BLaER1 treated with 17β-estradiol and CSF1 and Interleukin-3, amounts not matched to agents 10 nM and 100 nM (cell line): ENCODE measurements around the gene MEGF9.

Experiments
- H3K27ac ChIP-seq, 11 experiments: shearing (Covaris generic); formaldehyde crosslinking; 2 replicates each; pipeline ENCODE4 v1.8.1; 2022
- H3K27me3 ChIP-seq, 11 experiments: shearing (Covaris generic); formaldehyde crosslinking; 2 replicates each; pipeline ENCODE4 v1.8.1; 2022
- H3K36me3 ChIP-seq, 11 experiments: shearing (Covaris generic); formaldehyde crosslinking; 2 replicates each; pipeline ENCODE4 v1.8.1; 2022
- H3K4me1 ChIP-seq, 10 experiments: shearing (Covaris generic); formaldehyde crosslinking; 2 replicates each; pipeline ENCODE4 v1.8.1; 2022
- H3K4me2 ChIP-seq, 11 experiments: shearing (Covaris generic); formaldehyde crosslinking; 2 replicates each; pipeline ENCODE4 v1.8.1; 2022
- H3K4me3 ChIP-seq, 10 experiments: shearing (Covaris generic); formaldehyde crosslinking; 2 replicates each; pipeline ENCODE4 v1.8.1; 2022
- H3K9ac ChIP-seq, 11 experiments: shearing (Covaris generic); formaldehyde crosslinking; 2 replicates each; pipeline ENCODE4 v1.8.1; 2022
- H3K9me3 ChIP-seq, 11 experiments: shearing (Covaris generic); formaldehyde crosslinking; replicated peaks in 1 of 11; 2 replicates each; pipeline ENCODE4 v1.8.1; 2022
- H4K20me1 ChIP-seq, 11 experiments: shearing (Covaris generic); formaldehyde crosslinking; 2 replicates each; pipeline ENCODE4 v1.8.1; 2022
- Cebpa-rat ChIP-seq, 11 experiments: shearing (Covaris generic); IDR thresholded peaks; 2 replicates each; pipeline ENCODE4 v1.8.1; 2022

The MEGF9 gene

GRCh38 chr9:120628207-120628924 lies 85.9 kb downstream of the MEGF9 start:
- H3K27ac ChIP-seq = 0 out of 22 replicates have a peak overlapping the region, but pooled peaks of 1 of the 11 experiments have one; percentile 27
- no peaks in the 10 kb centered on the region for H3K27me3 ChIP-seq
- no peak for TF ChIP-seq Cebpa-rat (IDR thresholded peaks at IDR 0.05)
- H3K4me1 ChIP-seq = peaks cover 0 to 71% (median 5%) of the 10 kb centered on the region in 10 experiments; a peak in 12 of 20 replicates
- H3K9me3 ChIP-seq = no peaks in the 10 kb centered on the region
- peak overlapping the region in 2 of 11 experiments; percentile 67 to 74; a peak in 4 of 22 replicates for H3K4me2 ChIP-seq
- peaks cover 0 to 19% (median 0%) of the 10 kb centered on the region in 11 experiments; a peak in 3 of 22 replicates for H4K20me1 ChIP-seq
- peaks cover 0 to 40% (median 4%) of the 10 kb centered on the region in 11 experiments; a peak in 6 of 22 replicates for H3K36me3 ChIP-seq
- H3K9ac ChIP-seq = no peak overlapping the region
- H3K4me3 ChIP-seq = no peak overlapping the region

- Histone ChIP-seq H3K4me2 (peak overlapping the region in 3 of 11 experiments; percentile 35 to 39 (median 39); a peak in 2 of 22 replicates), H3K9ac (no peak overlapping the region), H3K27me3 (no peaks in the 10 kb centered on the region), H3K36me3 (peaks cover 1 to 45% (median 13%) of the 10 kb centered on the region in 11 experiments; a peak in 18 of 22 replicates), H3K4me1 (peaks cover 0 to 71% (median 5%) of the 10 kb centered on the region in 10 experiments; a peak in 12 of 20 replicates), H3K27ac (no peak overlapping the region), H3K9me3 (no peaks in the 10 kb centered on the region), H4K20me1 (peaks cover 0 to 19% (median 0%) of the 10 kb centered on the region in 11 experiments; a peak in 3 of 22 replicates), H3K4me3 (no peak overlapping the region)
- TF ChIP-seq Cebpa-rat (IDR thresholded peaks at IDR 0.05) = no peak
These were observed 87.2 kb downstream of the MEGF9 start for GRCh38 chr9:120627073-120627472.

- no peak overlapping the region for H3K4me3 ChIP-seq
- TF ChIP-seq Cebpa-rat (IDR thresholded peaks at IDR 0.05) = no peak
- peaks cover 0 to 19% (median 0%) of the 10 kb centered on the region in 11 experiments; a peak in 3 of 22 replicates for H4K20me1 ChIP-seq
- no peak overlapping the region for H3K27ac ChIP-seq
- H3K27me3 ChIP-seq = no peaks in the 10 kb centered on the region
- H3K4me1 ChIP-seq = peaks cover 0 to 65% (median 5%) of the 10 kb centered on the region in 10 experiments; a peak in 12 of 20 replicates
- peaks cover 7 to 46% (median 18%) of the 10 kb centered on the region in 11 experiments; a peak in 18 of 22 replicates for H3K36me3 ChIP-seq
- H3K9me3 ChIP-seq = no peaks in the 10 kb centered on the region
- peak overlapping the region in 2 of 11 experiments; percentile 15 to 18; a peak in 2 of 22 replicates for H3K4me2 ChIP-seq
- no peak overlapping the region for H3K9ac ChIP-seq
These were observed 87.8 kb downstream of the MEGF9 start for GRCh38 chr9:120626512-120626911.

- no peak for TF ChIP-seq Cebpa-rat (IDR thresholded peaks at IDR 0.05)
- no peak overlapping the region for H3K9ac ChIP-seq
- H3K9me3 ChIP-seq = no peaks in the 10 kb centered on the region
- no peak overlapping the region for H3K27ac ChIP-seq
- H3K27me3 ChIP-seq = no peaks in the 10 kb centered on the region
- H4K20me1 ChIP-seq = peaks cover 0 to 19% (median 0%) of the 10 kb centered on the region in 11 experiments; a peak in 3 of 22 replicates
- peak overlapping the region in 3 of 11 experiments; percentile 34 to 77 (median 73); a peak in 6 of 22 replicates for H3K4me2 ChIP-seq
- H3K4me1 ChIP-seq = peaks cover 0 to 53% (median 5%) of the 10 kb centered on the region in 10 experiments; a peak in 12 of 20 replicates
- no peak overlapping the region for H3K4me3 ChIP-seq
- peaks cover 7 to 51% (median 30%) of the 10 kb centered on the region in 11 experiments; a peak in 18 of 22 replicates for H3K36me3 ChIP-seq
These were observed 89.0 kb downstream of the MEGF9 start for GRCh38 chr9:120625222-120625621.

DNA sequence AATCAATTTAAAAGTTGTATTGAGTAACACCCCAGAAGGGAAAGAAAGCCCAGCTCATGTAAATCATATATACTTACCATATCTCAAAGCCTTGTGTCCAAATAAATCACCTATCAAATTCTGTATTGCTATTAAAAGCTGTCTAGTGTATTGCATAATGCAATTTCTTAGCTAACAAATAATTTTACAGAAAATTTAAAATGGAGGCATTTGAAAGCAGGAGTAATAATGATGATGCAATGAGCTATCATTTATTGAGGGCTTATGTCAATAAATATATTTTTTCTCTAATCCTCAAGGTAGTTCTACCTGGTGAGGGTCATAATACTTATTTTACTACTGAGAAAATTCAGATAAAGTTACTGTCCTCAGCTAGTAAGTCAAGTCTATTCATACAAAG lies 91.5 kb downstream of the MEGF9 start:
- Histone ChIP-seq H3K4me2 (no peak overlapping the region), H3K36me3 (peaks cover 11 to 58% (median 38%) of the 10 kb centered on the region in 11 experiments; a peak in 19 of 22 replicates), H3K9me3 (no peaks in the 10 kb centered on the region), H3K9ac (no peak overlapping the region), H4K20me1 (peaks cover 0 to 10% (median 0%) of the 10 kb centered on the region in 11 experiments; a peak in 2 of 22 replicates), H3K4me3 (no peak overlapping the region), H3K27ac (no peak overlapping the region), H3K4me1 (peaks cover 0 to 34% (median 5%) of the 10 kb centered on the region in 10 experiments; a peak in 13 of 20 replicates), H3K27me3 (no peaks in the 10 kb centered on the region)
- TF ChIP-seq Cebpa-rat (IDR thresholded peaks at IDR 0.05) = 0 out of 22 replicates have a peak, but pooled peaks of 1 of the 11 experiments have one; percentile 27

GRCh38 chr9:120621941-120622340 lies 92.3 kb downstream of the MEGF9 start:
- Histone ChIP-seq H3K4me1 (peaks cover 0 to 26% (median 3%) of the 10 kb centered on the region in 10 experiments; a peak in 9 of 20 replicates), H3K27ac (no peak overlapping the region), H3K27me3 (no peaks in the 10 kb centered on the region), H4K20me1 (peaks cover 0 to 10% (median 0%) of the 10 kb centered on the region in 11 experiments; a peak in 2 of 22 replicates), H3K9me3 (no peaks in the 10 kb centered on the region), H3K4me3 (no peak overlapping the region), H3K4me2 (no peak overlapping the region), H3K36me3 (peaks cover 11 to 67% (median 46%) of the 10 kb centered on the region in 11 experiments; a peak in 19 of 22 replicates), H3K9ac (no peak overlapping the region)
- no peak for TF ChIP-seq Cebpa-rat (IDR thresholded peaks at IDR 0.05)

GRCh38 chr9:120619751-120620655 lies 94.3 kb downstream of the MEGF9 start:
- no peaks in the 10 kb centered on the region for H3K9me3 ChIP-seq
- peak overlapping the region in 1 of 11 experiments; percentile 42; a peak in 1 of 22 replicates for H3K9ac ChIP-seq
- TF ChIP-seq Cebpa-rat (IDR thresholded peaks at IDR 0.05) = no peak
- no peak overlapping the region for H3K27ac ChIP-seq
- peaks cover 0 to 6% (median under 1%) of the 10 kb centered on the region in 10 experiments; a peak in 8 of 20 replicates for H3K4me1 ChIP-seq
- peaks cover 0 to 8% (median 0%) of the 10 kb centered on the region in 11 experiments; a peak in 2 of 22 replicates for H4K20me1 ChIP-seq
- peaks cover 11 to 79% (median 60%) of the 10 kb centered on the region in 11 experiments; a peak in 19 of 22 replicates for H3K36me3 ChIP-seq
- no peak overlapping the region for H3K4me3 ChIP-seq
- no peaks in the 10 kb centered on the region for H3K27me3 ChIP-seq
- peak overlapping the region in 1 of 11 experiments; percentile 38; a peak in 1 of 22 replicates for H3K4me2 ChIP-seq
